ENCODE data around the gene CD8B.
A peak's percentile ranks its signal among the peaks of the same experiment; 100 is the strongest.
"Not testable (repeated sequence)": the region's sequence is repeated elsewhere in the genome, so short reads cannot be mapped to it uniquely, and the experiment has no call there.

Gene CD8B

GRCh38 chr2:86861628-86862379 lies at the start of gene CD8B:
TSS of gene CD8B (minus strand) at chr2:86861886. CDS start at chr2:86861865, 21 bp downstream.
- not testable (repeated sequence) for DNase-seq (ENCODE audit: low spot score)

GRCh38 chr2:86905868-86906267 lies 44.2 kb upstream of the CD8B start:
- not testable (repeated sequence) for DNase-seq (ENCODE audit: low spot score)

- not testable (repeated sequence) for DNase-seq (ENCODE audit: low spot score)
These were observed 39.0 kb upstream of the CD8B start for GRCh38 chr2:86900687-86901086.

DNA sequence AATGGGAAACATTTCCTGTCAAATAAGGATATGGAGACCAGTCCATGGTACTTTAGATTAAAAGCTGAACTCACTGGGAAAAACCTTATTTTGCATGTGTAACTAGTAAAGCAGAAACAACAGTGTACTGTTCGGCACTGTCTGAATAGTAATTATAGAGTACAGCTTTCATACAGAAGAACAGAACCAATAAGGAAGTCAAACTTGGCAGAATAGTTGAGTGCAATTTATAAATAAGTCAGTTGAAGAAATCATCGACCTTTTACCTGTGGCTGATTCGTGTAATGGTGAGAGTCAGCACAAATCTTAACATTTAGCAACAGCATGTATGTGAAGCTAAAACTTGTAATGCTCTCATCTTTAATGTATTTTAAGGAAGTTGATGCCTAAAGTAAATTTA lies 24.3 kb upstream of the CD8B start:
- DNase-seq (ENCODE audit: low spot score): not testable (repeated sequence)

GRCh38 chr2:86882865-86883264 lies 21.2 kb upstream of the CD8B start:
- DNase-seq (ENCODE audit: low spot score): not testable (repeated sequence)

GRCh38 chr2:86882118-86882665 lies 20.5 kb upstream of the CD8B start:
- DNase-seq (ENCODE audit: low spot score): not testable (repeated sequence)

- not testable (repeated sequence) for DNase-seq (ENCODE audit: low spot score)
These were observed 17.3 kb upstream of the CD8B start for GRCh38 chr2:86878986-86879385.

DNA sequence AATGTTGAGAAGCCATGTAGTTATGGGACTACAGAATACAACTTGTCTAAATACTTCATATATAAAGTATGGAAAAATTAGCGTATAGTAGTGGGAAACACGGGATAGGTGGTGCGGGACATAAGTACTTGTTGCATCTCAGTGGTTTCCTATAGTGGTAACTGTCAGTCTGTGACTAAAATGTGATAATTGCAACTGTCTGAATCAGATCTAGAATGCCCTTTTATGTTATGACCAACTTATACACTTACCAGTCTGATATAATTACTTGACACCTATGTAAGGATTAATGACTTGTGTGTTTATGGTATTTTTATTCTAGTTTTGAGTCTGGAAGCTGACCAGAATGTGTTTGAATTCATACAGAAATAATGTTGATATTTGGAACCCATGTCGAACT lies 9.3 kb upstream of the CD8B start:
- not testable (repeated sequence) for DNase-seq (ENCODE audit: low spot score)

- DNase-seq (ENCODE audit: low spot score): not testable (repeated sequence)
These were observed 7.3 kb upstream of the CD8B start for GRCh38 chr2:86868895-86869468.

- not testable (repeated sequence) for DNase-seq (ENCODE audit: low spot score)
These were observed 656 bp upstream of the CD8B start for GRCh38 chr2:86862380-86862703.

DNA sequence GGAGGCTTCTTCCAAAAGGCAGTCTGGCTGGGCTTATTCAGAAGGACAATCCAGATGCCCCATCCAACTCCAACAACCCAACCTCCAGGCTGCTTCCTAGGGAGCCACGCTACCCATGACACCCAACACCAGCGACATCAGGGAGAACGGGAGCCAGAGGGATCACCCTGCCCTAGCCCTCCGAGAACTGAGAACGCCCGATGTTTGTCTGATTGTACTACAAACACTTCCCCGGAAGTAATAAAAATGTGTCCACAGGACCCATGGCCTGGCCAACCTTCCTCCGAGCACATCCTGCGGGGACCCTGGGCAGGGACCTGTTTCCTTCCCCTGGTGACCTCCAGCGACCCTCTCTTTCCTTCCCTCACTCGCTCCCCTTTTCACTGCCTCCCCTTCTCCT lies 511 bp downstream of the CD8B start:
- peak; percentile 26 for DNase-seq (ENCODE audit: low spot score)

DNA sequence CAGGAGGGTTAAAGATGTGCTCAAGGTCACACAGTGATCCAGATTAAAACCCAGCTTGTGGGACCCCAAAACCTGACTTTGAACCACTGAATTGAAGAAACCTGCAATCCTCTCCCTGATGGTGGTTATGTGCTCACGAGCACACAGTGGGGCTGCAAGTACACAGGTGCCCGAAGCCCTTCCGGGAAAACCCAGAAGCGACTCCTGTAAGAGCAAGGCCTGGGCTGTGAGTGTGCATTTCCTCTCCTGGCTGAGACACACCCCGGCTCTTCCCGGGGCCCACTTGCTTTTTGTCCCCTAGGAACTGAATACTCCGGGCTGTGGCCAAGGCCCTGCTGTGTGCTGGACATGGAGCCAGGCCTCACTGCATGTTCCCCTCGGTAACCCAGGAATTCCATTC lies 1.1 kb downstream of the CD8B start:
- DNase-seq (ENCODE audit: low spot score): not testable (repeated sequence)

- not testable (repeated sequence) for DNase-seq (ENCODE audit: low spot score)
These were observed 4.0 kb downstream of the CD8B start for GRCh38 chr2:86857688-86858087.

DNA sequence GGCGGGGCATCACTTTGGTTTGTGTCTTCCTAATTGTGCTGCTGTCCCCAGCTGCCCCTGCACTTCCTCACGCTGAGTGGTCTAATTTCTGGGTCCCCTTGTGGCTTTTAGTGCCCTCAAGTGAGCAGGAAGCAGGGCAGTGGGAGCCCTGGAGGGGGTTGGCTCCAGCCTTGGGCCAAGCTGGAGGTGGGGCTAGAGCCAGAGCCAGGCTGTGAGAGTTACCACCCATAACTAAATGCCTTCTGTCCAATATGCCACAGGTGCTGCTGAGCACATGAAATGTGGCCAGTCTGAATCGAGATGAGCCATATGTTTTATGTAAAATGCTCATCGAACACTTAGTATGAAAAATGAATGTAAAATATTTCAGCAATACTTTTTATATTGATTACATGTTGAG lies 5.2 kb downstream of the CD8B start:
- DNase-seq (ENCODE audit: low spot score): not testable (repeated sequence)

- DNase-seq (ENCODE audit: low spot score): not testable (repeated sequence)
These were observed 5.7 kb downstream of the CD8B start for GRCh38 chr2:86855981-86856380.

- DNase-seq (ENCODE audit: low spot score): not testable (repeated sequence)
These were observed 10.1 kb downstream of the CD8B start for GRCh38 chr2:86851581-86851980.

DNA sequence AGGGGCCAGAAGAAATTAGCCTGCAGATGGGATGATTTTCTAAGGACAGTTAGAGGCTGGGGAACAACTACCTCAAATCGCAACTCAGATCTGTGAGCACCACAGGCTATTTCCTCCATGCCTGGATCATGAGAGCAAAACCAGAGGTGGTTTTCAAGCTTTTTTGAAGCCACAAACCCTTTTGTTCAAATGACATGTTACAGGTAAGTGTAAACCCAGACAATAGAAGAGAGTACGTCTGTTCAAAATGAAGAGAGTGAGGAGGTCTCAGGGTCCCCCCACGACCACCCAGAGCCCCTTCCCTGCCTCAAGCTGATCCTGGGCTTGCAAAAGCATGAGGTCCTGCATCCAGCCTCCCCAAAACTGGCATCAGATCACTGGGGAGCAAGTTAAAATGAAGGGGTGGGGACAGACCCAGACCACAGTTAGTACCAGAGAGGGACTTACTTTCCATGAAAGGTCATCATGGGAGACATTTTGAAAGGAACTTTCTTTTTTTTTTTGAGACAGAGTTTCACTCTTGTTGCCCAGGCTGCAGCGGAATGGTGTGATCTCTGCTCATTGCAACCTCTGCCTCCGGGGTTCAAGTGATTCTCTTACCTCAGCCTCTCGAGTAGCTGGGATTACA lies 19.0 kb downstream of the CD8B start:
- DNase-seq (ENCODE audit: low spot score): not testable (repeated sequence)

- DNase-seq (ENCODE audit: low spot score): not testable (repeated sequence)
These were observed 20.4 kb downstream of the CD8B start for GRCh38 chr2:86841330-86841729.

DNA sequence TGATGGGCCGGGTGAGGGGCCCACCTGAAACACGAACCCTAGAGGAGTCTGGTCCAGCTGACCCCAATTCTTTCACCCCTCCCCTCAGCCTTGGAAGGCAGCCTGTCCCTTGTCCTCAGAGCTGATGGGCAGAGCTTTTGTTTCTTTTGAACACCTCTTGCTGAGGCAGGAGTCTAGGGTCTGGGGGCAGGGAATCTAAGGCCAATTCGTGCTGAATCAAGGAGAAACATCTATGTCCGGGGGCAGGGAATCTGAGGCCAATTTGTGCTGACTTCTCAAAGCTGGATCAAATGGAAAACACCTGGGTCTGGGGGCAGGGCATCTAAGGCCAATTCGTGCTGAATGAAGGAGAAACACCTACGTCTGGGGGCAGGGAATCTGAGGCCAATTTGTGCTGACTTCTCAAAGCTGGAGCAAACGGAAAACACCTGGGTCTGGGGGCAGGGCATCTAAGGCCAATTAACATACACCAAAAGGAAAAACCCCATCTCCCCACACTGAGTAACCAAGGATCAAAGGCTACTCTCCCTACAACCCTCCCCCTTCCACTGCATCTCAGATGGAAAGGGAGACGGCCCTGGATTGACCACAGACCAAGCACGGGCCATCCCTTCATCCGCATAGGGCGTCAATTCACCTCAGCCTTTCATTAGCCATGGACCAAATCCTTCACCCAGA lies 21.7 kb downstream of the CD8B start:
- DNase-seq (ENCODE audit: low spot score): not testable (repeated sequence)

DNA sequence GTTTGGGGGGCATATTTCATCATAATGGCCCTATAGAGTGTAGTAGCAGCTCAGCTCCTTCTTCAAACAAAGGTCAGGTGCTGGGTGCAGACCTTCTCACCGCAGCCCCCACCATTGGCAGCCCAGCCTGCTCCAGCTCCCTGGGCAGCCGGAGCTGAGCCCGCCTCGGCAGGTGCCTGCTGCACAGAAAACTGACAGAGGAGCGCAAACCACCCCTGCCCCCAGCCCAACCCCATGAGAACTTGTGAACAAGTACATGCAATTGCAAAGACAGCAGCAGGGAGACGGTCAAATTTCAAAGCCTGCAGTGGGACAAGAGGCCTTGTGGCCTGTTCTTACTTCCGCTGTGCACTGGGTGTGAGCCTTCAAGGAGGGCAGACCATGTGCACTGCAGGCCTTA lies 22.2 kb downstream of the CD8B start:
- DNase-seq (ENCODE audit: low spot score): not testable (repeated sequence)

DNA sequence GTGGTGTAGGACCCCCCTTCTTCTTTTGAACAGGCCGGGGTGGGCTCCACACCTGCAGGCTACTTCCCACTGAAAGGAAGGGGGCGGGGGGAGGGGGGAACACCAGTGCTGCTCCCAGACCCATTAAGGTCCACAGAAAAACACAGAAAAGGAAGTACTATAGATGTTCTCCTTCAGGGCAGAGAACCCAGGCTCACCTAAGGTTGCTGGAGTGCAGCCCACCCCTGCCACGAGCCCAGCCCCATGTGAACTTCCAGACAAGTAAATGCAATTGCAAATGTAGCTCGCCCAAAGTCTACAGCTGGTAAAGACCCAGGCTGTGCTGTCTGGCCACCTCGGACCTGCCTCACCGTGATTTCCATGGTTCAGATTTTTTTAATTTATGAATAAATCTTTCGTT lies 24.0 kb downstream of the CD8B start:
- DNase-seq (ENCODE audit: low spot score): not testable (repeated sequence)
